ENCODE data around the gene FHIP1A. TPM values are rescaled to one million over a fixed set of nuclear protein-coding genes. Genes with fewer than 3 reads are reported as not detected.

FHIP1A gene
- total RNA-seq, 6 donors from 2014 or later, result 13.5 to 36.1 (median 20.5) TPM

DNA sequence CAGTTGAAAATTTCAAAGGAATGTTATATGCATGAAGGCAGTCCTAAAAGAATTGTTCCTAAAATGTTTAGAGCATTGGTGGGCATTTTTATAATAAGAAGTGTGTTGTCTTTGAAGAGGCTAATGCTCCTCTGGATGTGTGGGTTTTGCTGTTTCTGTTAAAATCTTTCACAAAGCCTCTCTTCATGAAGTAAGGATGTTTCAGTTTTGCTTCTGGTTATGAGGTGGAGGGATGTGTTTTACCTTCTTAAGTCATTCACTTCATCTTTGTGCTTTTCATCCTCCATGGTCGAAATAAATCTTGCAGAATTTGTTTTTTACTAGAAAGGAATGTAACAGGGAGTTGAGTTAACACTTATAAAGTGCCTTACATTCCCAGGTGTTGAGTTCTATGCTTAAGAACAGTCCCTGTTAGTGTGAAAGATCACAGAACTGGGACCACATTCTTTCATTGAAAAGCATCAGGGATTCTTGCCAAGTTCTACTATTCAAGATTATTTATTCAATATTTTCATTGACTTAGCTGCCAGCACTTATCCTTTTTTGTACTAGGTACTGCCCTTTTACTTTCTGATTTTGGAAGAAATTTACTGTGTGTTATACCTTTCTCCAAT lies 21.1 kb downstream of the FHIP1A start:
- Histone ChIP-seq H3K27ac (peak overlapping the region in 1 of 4 donors; percentile 21), H3K36me3 (no peaks in the 10 kb centered on the region), H3K4me3 (no peak overlapping the region), H3K4me1 (peaks cover 0 to 4% (median 0%) of the 10 kb centered on the region in 4 donors), H3K9me3 (no peaks in the 10 kb centered on the region), H3K27me3 (no peaks in the 10 kb centered on the region)
- ATAC-seq (ENCODE audit: low FRiP score in 2 of 2) (peak in 1 of 2 donors; percentile 61), DNase-seq (no peak)
- TF ChIP-seq EP300 (IDR thresholded peaks at IDR 0.05) (no peak), POLR2AphosphoS5 (IDR thresholded peaks at IDR 0.05) (no peak), POLR2A (IDR thresholded peaks at IDR 0.05) (no peak)
- TF ChIP-seq, protein P1, sequence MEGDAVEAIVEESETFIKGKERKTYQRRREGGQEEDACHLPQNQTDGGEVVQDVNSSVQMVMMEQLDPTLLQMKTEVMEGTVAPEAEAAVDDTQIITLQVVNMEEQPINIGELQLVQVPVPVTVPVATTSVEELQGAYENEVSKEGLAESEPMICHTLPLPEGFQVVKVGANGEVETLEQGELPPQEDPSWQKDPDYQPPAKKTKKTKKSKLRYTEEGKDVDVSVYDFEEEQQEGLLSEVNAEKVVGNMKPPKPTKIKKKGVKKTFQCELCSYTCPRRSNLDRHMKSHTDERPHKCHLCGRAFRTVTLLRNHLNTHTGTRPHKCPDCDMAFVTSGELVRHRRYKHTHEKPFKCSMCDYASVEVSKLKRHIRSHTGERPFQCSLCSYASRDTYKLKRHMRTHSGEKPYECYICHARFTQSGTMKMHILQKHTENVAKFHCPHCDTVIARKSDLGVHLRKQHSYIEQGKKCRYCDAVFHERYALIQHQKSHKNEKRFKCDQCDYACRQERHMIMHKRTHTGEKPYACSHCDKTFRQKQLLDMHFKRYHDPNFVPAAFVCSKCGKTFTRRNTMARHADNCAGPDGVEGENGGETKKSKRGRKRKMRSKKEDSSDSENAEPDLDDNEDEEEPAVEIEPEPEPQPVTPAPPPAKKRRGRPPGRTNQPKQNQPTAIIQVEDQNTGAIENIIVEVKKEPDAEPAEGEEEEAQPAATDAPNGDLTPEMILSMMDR (IDR thresholded peaks at IDR 0.05), result no peak
- WGBS, 2 donors, result 27 to 35% methylated on average over 1 of the region's 1 CpG

DNA sequence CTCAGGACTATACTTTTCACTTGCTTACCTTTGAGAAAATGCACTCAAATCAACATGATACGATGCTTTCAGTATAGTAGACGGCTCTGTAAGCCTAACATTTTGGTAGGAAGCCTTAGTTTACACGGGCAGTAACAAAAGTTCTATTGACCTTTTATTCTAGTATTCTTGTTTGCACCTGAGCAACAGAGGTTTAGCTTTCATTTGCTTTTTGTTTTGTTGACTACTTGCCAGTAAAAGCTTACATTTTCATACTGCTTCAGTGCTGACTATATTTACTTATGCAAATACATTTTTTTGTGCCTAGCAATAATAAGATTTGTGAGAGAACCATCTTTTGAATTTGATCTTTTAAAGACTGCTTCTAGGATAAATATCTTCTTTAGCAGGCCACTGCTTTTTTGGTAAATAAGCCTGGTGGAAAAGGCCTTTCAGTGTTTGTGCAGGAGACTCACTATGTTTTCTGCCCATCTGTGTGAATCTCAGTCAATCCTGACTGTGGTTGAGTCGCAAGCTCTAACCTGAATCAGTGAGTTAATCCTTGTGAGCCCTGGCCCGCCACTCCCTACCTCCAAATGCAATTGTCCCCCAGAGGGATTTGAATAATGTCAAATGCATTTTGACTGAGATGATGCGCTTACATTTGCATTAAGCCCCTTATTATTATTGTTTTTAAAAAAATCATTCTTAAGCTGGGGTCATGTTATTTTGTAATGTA lies 21.9 kb downstream of the FHIP1A start:
- Histone ChIP-seq H3K9me3 (no peaks in the 10 kb centered on the region), H3K4me3 (no peak overlapping the region), H3K36me3 (no peaks in the 10 kb centered on the region), H3K27me3 (no peaks in the 10 kb centered on the region), H3K27ac (peak overlapping the region in 1 of 4 donors; percentile 21), H3K4me1 (peaks cover 0 to 4% (median 0%) of the 10 kb centered on the region in 4 donors)
- no peak for ATAC-seq (ENCODE audit: low FRiP score in 2 of 2)
- 79% methylated on average over 6 of the region's 6 CpGs for WGBS, 2 donors
- TF ChIP-seq, protein P1 (IDR thresholded peaks at IDR 0.05), result no peak
- TF ChIP-seq POLR2A (IDR thresholded peaks at IDR 0.05), result no peak
- TF ChIP-seq POLR2AphosphoS5 (IDR thresholded peaks at IDR 0.05), result no peak
- DNase-seq, result no peak

DNA sequence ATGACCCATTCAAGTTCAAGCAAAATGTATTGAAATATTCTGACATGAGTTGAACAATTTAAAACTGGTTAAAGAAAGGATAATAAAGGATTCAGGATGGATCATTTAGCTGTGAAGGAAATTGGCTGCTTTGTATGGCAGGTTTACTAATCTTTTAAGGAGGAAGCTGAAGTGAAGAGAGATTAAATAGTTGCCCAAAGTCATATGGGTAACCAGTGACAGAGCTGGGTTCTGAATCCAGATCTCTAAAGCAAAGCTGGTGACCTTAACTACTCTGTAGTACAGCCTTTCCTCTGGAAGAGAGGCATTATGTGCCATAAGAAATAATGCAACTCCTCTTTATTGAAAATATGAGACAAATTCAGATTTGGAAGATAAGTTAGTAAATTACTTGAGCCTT lies 22.8 kb downstream of the FHIP1A start:
- Histone ChIP-seq H3K9me3 (no peaks in the 10 kb centered on the region), H3K36me3 (no peaks in the 10 kb centered on the region), H3K27me3 (no peaks in the 10 kb centered on the region), H3K4me3 (no peak overlapping the region), H3K27ac (no peak overlapping the region), H3K4me1 (peaks cover 0 to 4% (median 0%) of the 10 kb centered on the region in 4 donors)
- no peak for DNase-seq
- TF ChIP-seq, protein P1 (IDR thresholded peaks at IDR 0.05), result no peak
- TF ChIP-seq EP300 (IDR thresholded peaks at IDR 0.05) (no peak), POLR2AphosphoS5 (IDR thresholded peaks at IDR 0.05) (no peak), POLR2A (IDR thresholded peaks at IDR 0.05) (no peak)
- ATAC-seq (ENCODE audit: low FRiP score in 2 of 2), result no peak

DNA sequence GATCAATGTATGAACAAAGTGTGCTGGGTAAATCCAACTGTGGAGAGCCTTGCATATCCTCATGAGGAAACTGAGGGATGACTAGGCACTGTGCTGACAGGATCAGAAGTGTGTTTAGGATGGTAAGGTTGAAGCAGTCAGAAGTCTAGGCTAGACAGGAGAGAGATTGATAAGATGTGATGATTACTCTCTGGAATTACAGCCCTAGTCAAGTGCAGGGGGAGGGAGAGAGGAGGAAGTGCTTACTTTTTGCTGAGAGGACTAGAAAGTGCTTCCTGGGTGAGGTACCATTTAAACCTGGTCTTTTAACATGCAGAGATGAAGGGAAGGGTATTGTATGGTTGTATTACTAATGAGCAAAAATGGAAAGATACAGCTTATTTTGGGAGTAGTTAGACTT lies 23.7 kb downstream of the FHIP1A start:
- Histone ChIP-seq H3K9me3 (no peaks in the 10 kb centered on the region), H3K27me3 (no peaks in the 10 kb centered on the region), H3K27ac (no peak overlapping the region), H3K4me1 (peaks cover 0 to 4% (median 0%) of the 10 kb centered on the region in 4 donors), H3K36me3 (no peaks in the 10 kb centered on the region), H3K4me3 (no peak overlapping the region)
- ATAC-seq (ENCODE audit: low FRiP score in 2 of 2), result no peak
- TF ChIP-seq POLR2AphosphoS5 (IDR thresholded peaks at IDR 0.05) (no peak), EP300 (IDR thresholded peaks at IDR 0.05) (no peak), POLR2A (IDR thresholded peaks at IDR 0.05) (no peak)
- TF ChIP-seq, protein P1 (IDR thresholded peaks at IDR 0.05), result no peak
- DNase-seq, result no peak

Measured in upper lobe of left lung (tissue), 6 donors.